Measurements from ENCODE around the gene MANBA. TPM values are rescaled to one million over a fixed set of nuclear protein-coding genes. Genes with fewer than 3 reads are reported as not detected.

Gene MANBA
- total RNA-seq, 1 experiment from 2014 or later, result 21.4 TPM

DNA sequence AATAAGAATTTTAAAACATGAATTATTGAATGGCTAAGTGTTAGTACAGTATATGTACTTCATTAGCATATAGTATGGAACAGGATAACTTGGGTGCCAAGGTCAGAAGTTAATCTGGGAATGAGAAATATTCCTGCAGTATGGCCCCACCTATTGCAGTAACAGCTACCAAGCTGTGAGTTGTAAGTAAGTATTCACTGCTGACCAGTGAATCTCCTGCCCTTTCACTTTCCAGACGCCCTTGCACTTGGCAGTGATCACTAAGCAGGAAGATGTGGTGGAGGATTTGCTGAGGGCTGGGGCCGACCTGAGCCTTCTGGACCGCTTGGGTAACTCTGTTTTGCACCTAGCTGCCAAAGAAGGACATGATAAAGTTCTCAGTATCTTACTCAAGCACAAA lies 154.5 kb downstream of the MANBA start:
- no peaks in the 10 kb centered on the region for H4K20me1 ChIP-seq (ENCODE audit: control insufficient read depth, insufficient read depth, insufficient read length)
- H3K79me2 ChIP-seq (ENCODE audit: insufficient read depth, low read length), result no peaks in the 10 kb centered on the region
- H2BK20ac ChIP-seq (ENCODE audit: low read depth, low read length, poor library complexity, severe bottlenecking), result no peak overlapping the region
- Mint-ChIP-seq H3K27ac (no peak overlapping the region), H3K27me3 (ENCODE audit: low read depth) (no peaks in the 10 kb centered on the region), H3K9me3 (no peaks in the 10 kb centered on the region), H3K36me3 (ENCODE audit: insufficient read depth in 1 of 3, low read depth in 3 of 3) (peaks cover 0 to 10% (median 2%) of the 10 kb centered on the region in 3 experiments; a peak in 3 of 7 replicates), H3K4me1 (no peaks in the 10 kb centered on the region), H3K4me3 (no peak overlapping the region)
- H3K18ac ChIP-seq (ENCODE audit: insufficient read length, low read depth, low read length), result no peak overlapping the region
- no peak overlapping the region for H2AFZ ChIP-seq (ENCODE audit: low read length)
- no peak overlapping the region for H3K27ac ChIP-seq (ENCODE audit: insufficient read length, low read depth, low read length)
- H3K23ac ChIP-seq (ENCODE audit: insufficient read length, low read depth, low read length), result no peak overlapping the region
- no peak overlapping the region for H4K5ac ChIP-seq (ENCODE audit: insufficient read length, low read depth, low read length)
- no peak overlapping the region for H3K14ac ChIP-seq (ENCODE audit: insufficient read depth, low read length)
- no peaks in the 10 kb centered on the region for H3K79me1 ChIP-seq (ENCODE audit: insufficient read depth, low read depth, low read length, poor library complexity, severe bottlenecking)
- DNase-seq, result no peak
- no peak overlapping the region for H2BK12ac ChIP-seq (ENCODE audit: insufficient read length, low read depth, low read length)
- H2BK15ac ChIP-seq (ENCODE audit: low read depth, low read length), result no peak overlapping the region
- H3K27me3 ChIP-seq (ENCODE audit: insufficient read depth, low read length), result no peaks in the 10 kb centered on the region
- no peak overlapping the region for H3K56ac ChIP-seq (ENCODE audit: insufficient read length, low read depth, low read length)
- no CpG with 5 or more reads among the region's 3 CpGs for WGBS (ENCODE audit: extremely low coverage, insufficient read length, low lambda C conversion rate)
- no peak overlapping the region for H2BK5ac ChIP-seq (ENCODE audit: insufficient read length, low read length)
- no peak overlapping the region for H3T11ph ChIP-seq (ENCODE audit: low read length)
- H3K23me2 ChIP-seq (ENCODE audit: insufficient read length, low read depth, low read length, poor library complexity, severe bottlenecking), result no peaks in the 10 kb centered on the region
- H3K4me2 ChIP-seq (ENCODE audit: insufficient read depth, insufficient read length, low read length), result no peak overlapping the region
- H4K8ac ChIP-seq (replicated peaks; ENCODE audit: insufficient read length, low read depth, low read length), result no peak overlapping the region
- TF ChIP-seq, protein P1, sequence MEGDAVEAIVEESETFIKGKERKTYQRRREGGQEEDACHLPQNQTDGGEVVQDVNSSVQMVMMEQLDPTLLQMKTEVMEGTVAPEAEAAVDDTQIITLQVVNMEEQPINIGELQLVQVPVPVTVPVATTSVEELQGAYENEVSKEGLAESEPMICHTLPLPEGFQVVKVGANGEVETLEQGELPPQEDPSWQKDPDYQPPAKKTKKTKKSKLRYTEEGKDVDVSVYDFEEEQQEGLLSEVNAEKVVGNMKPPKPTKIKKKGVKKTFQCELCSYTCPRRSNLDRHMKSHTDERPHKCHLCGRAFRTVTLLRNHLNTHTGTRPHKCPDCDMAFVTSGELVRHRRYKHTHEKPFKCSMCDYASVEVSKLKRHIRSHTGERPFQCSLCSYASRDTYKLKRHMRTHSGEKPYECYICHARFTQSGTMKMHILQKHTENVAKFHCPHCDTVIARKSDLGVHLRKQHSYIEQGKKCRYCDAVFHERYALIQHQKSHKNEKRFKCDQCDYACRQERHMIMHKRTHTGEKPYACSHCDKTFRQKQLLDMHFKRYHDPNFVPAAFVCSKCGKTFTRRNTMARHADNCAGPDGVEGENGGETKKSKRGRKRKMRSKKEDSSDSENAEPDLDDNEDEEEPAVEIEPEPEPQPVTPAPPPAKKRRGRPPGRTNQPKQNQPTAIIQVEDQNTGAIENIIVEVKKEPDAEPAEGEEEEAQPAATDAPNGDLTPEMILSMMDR (conservative IDR thresholded peaks at IDR 0.05), result no peak
- H2AK5ac ChIP-seq (ENCODE audit: insufficient read length, low read length), result no peak overlapping the region
- no peak overlapping the region for H4K91ac ChIP-seq (ENCODE audit: insufficient read length, low read depth, low read length)
- no peak overlapping the region for H3K9ac ChIP-seq (ENCODE audit: extremely low read depth, insufficient read length, low read length)
- no peaks in the 10 kb centered on the region for H3K9me3 ChIP-seq (ENCODE audit: control insufficient read depth, low read depth, low read length)
- no peaks in the 10 kb centered on the region for H3K4me1 ChIP-seq (ENCODE audit: insufficient read depth, low read length)
- H2BK120ac ChIP-seq (ENCODE audit: low read depth, low read length, poor library complexity, severe bottlenecking), result no peak overlapping the region
- no peak overlapping the region for H3K4ac ChIP-seq (ENCODE audit: low read depth, low read length)
